ENCODE measurements around the gene SH3PXD2B. TPM values are rescaled to one million over a fixed set of nuclear protein-coding genes. Genes with fewer than 3 reads are reported as not detected.

The SH3PXD2B gene
- total and polyA plus RNA-seq, 7 experiments from 2014 or later: 0.15 to 1.1 (median 0.28) TPM; not detected in 1

DNA sequence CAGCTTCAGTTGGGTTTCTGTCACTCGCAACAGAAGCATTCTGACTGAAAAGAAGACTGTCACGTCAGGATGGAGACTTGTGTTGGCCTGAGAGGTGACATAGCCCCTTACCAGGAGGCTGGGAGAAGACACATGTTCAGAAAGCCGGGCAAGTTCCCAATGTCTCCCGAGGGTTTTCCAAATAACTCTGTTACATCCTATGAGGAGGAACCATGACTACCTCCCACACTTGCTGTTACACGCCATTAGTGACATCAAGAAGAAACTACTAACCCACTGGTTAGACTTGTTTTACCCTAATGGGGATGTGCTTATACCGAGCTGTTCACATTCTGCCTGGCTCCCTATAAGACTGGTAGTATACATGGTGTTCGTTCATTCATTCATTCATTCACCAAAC lies 33.3 kb downstream of the SH3PXD2B start:
- H3K4me3 ChIP-seq (ENCODE audit: low read length): no peak overlapping the region
- H3K27me3 ChIP-seq (ENCODE audit: control insufficient read depth in 2 of 2, insufficient read depth in 2 of 2, low read length in 2 of 2): no peaks in the 10 kb centered on the region
- H3K27ac ChIP-seq (ENCODE audit: low read depth, low read length): no peak overlapping the region
- no peak for ATAC-seq
- no peak overlapping the region for H3K4me3 Mint-ChIP-seq
- CTCF ChIA-PET: no interaction called here
- peaks cover 0 to 18% (median 0%) of the 10 kb centered on the region in 5 donors for H3K27me3 Mint-ChIP-seq
- POLR2A ChIA-PET: no interaction called here
- no peaks in the 10 kb centered on the region for H3K9me3 ChIP-seq (ENCODE audit: control insufficient read depth in 2 of 3, low read length in 3 of 3)
- H3K36me3 ChIP-seq (ENCODE audit: control insufficient read depth in 2 of 3, insufficient read depth in 3 of 3, low read length in 3 of 3): no peaks in the 10 kb centered on the region
- no peak overlapping the region for H3K27ac Mint-ChIP-seq
- no peaks in the 10 kb centered on the region for H3K36me3 Mint-ChIP-seq
- intact Hi-C loops (cut with micrococcal nuclease): no loop called here
- H3K9me3 Mint-ChIP-seq: no peaks in the 10 kb centered on the region
- DNase-seq: no peak
- H3K4me1 Mint-ChIP-seq: peaks cover 0 to 3% (median 0%) of the 10 kb centered on the region in 7 donors
- H3K4me1 ChIP-seq (ENCODE audit: control insufficient read depth in 2 of 2, insufficient read depth in 2 of 2, low read length in 2 of 2): no peaks in the 10 kb centered on the region

DNA sequence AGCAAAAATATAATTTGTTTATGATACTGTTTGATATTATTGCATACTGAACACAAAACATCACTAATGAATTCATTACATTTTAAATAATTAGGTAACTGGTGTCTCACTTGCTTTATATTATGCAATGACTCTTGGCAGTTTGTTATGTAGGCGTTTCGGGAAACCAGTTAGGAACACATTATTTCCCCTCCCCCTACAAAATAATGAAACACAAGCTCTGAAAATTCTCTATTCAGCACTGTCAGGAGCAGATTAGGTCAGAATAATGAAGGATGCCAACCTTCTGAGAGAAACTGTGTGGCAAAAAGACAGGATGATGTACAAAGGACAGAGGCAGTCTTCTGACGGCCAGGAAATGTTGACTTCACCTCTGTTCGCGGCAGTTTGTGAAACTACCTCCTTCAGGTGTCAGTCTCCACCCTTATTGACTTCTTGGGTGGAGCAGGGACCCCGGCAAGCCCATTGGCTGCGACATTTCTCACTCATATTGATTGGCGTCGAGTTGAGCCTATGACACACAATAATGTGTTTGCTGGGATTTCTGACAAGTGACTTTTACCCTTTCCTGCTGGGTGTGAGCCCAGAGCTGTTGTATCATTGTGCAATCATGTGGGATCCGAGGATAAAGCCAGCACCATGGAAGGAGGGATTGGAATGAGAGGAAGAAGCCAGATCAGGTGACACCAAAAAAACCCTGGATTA lies 33.9 kb downstream of the SH3PXD2B start:
- Mint-ChIP-seq H3K4me1 (peaks cover 0 to 3% (median 0%) of the 10 kb centered on the region in 7 donors), H3K4me3 (no peak overlapping the region), H3K27me3 (peaks cover 0 to 13% (median 0%) of the 10 kb centered on the region in 5 donors), H3K9me3 (no peaks in the 10 kb centered on the region), H3K27ac (no peak overlapping the region), H3K36me3 (no peaks in the 10 kb centered on the region)
- DNase-seq: no peak
- no peaks in the 10 kb centered on the region for H3K9me3 ChIP-seq (ENCODE audit: control insufficient read depth in 2 of 3, low read length in 3 of 3)
- no peaks in the 10 kb centered on the region for H3K4me1 ChIP-seq (ENCODE audit: control insufficient read depth in 2 of 2, insufficient read depth in 2 of 2, low read length in 2 of 2)
- no peak overlapping the region for H3K4me3 ChIP-seq (ENCODE audit: low read length)
- no peaks in the 10 kb centered on the region for H3K27me3 ChIP-seq (ENCODE audit: control insufficient read depth in 2 of 2, insufficient read depth in 2 of 2, low read length in 2 of 2)
- ChIA-PET CTCF (no interaction called here), POLR2A (no interaction called here)
- no peak for ATAC-seq
- intact Hi-C loops (cut with micrococcal nuclease): no loop called here
- H3K27ac ChIP-seq (ENCODE audit: low read depth, low read length): no peak overlapping the region
- H3K36me3 ChIP-seq (ENCODE audit: control insufficient read depth in 2 of 3, insufficient read depth in 3 of 3, low read length in 3 of 3): no peaks in the 10 kb centered on the region

DNA sequence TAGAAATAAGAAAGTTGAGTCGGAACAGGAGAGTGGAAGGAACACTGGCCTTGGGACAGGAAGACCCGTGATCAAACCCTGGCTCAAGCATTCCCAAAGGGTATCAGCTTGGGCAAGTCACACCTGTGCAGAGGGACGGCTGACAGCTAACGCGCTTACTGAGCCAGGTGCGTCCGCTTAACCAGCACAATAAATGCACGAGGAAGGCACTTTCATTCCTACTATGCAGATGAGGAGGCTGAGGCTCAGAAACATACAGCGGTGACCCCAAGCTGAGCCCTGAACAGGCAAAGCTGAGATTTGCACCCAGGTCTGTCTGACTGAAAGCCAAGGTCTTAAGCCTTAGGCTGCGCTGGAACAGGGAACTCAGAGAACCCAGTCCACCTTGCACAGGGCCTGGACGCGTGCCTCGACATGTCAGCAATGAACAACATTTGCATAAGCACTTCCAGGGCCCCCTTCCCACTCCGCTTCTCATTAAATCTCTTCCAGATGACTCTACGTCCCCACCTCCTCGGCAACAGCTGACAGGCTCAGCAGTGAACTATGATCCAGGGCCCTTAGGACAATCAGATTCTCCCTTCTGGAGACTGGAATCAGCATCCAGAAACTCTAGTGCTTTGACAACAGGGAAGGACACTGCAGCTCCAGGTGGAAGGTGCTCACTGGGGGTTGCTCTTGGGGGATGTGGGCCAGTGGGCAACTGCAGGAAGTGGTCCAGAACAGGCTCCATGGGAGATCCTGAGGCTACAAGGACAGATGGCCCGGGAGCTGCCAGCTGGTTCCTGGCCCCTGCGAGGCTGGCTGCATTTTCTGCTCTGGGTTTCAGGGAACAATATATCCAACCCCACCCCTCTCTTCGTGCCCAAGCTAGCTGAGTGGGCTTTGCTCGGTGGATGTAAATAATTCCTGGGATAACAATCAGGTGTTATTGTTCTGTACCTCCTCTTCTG lies 35.2 kb downstream of the SH3PXD2B start:
- CTCF ChIA-PET: no interaction called here
- POLR2A ChIA-PET: no interaction called here
- H3K27ac ChIP-seq (ENCODE audit: low read depth, low read length): no peak overlapping the region
- ATAC-seq: no peak
- Mint-ChIP-seq H3K27me3 (peaks cover 0 to 8% (median 0%) of the 10 kb centered on the region in 5 donors), H3K36me3 (no peaks in the 10 kb centered on the region), H3K4me1 (no peaks in the 10 kb centered on the region), H3K9me3 (no peaks in the 10 kb centered on the region), H3K27ac (no peak overlapping the region), H3K4me3 (no peak overlapping the region)
- no peaks in the 10 kb centered on the region for H3K36me3 ChIP-seq (ENCODE audit: control insufficient read depth in 2 of 3, insufficient read depth in 3 of 3, low read length in 3 of 3)
- intact Hi-C loops (cut with micrococcal nuclease): no loop called here
- H3K4me1 ChIP-seq (ENCODE audit: control insufficient read depth in 2 of 2, insufficient read depth in 2 of 2, low read length in 2 of 2): no peaks in the 10 kb centered on the region
- no peak for DNase-seq
- H3K4me3 ChIP-seq (ENCODE audit: low read length): no peak overlapping the region
- H3K27me3 ChIP-seq (ENCODE audit: control insufficient read depth in 2 of 2, insufficient read depth in 2 of 2, low read length in 2 of 2): no peaks in the 10 kb centered on the region
- H3K9me3 ChIP-seq (ENCODE audit: control insufficient read depth in 2 of 3, low read length in 3 of 3): no peaks in the 10 kb centered on the region

DNA sequence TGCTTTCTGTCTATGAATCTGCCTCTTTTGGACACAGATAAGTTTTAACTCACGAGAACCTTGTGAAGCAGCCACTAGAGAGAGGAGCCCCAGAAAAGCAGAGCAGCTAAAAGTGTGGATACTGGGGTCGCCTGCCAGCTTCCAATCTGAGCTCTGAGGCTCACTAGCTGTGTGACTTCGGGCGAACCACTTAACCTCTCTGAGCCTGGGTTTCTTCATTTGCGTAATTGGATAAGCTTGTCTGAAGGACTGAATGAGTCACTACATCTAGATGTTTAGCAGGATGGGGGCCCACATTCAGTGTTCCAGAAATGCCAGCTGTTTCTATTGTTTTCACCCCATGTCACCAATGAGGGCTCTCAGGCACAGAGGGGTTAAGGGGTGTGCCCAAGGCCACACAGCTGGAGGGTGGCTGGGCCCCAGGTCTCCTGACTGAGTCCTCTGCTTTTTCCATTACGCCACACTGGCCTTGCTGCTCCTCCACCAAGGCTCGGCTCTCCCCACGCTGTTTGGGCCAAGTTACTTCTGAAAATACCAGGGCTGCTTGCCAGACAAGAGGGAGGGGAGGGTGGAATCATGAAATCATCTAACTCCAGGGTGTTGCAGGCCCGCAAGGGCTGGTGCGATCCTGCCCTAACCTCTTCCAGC lies 36.2 kb downstream of the SH3PXD2B start:
- ChIA-PET CTCF (no interaction called here), POLR2A (no interaction called here)
- Histone ChIP-seq H3K4me3 (ENCODE audit: low read length) (no peak overlapping the region), H3K27ac (ENCODE audit: low read depth, low read length) (no peak overlapping the region), H3K36me3 (ENCODE audit: control insufficient read depth in 2 of 3, insufficient read depth in 3 of 3, low read length in 3 of 3) (no peaks in the 10 kb centered on the region), H3K9me3 (ENCODE audit: control insufficient read depth in 2 of 3, low read length in 3 of 3) (no peaks in the 10 kb centered on the region), H3K4me1 (ENCODE audit: control insufficient read depth in 2 of 2, insufficient read depth in 2 of 2, low read length in 2 of 2) (no peaks in the 10 kb centered on the region), H3K27me3 (ENCODE audit: control insufficient read depth in 2 of 2, insufficient read depth in 2 of 2, low read length in 2 of 2) (no peaks in the 10 kb centered on the region)
- intact Hi-C loops (cut with micrococcal nuclease): no loop called here
- H3K9me3 Mint-ChIP-seq: no peaks in the 10 kb centered on the region
- peaks cover 0 to 11% (median 0%) of the 10 kb centered on the region in 5 donors for H3K27me3 Mint-ChIP-seq
- no peak overlapping the region for H3K4me3 Mint-ChIP-seq
- peaks cover 0 to 7% (median 0%) of the 10 kb centered on the region in 7 donors for H3K4me1 Mint-ChIP-seq
- ATAC-seq: peak; percentile 32
- H3K27ac Mint-ChIP-seq: no peak overlapping the region
- no peak for DNase-seq
- no peaks in the 10 kb centered on the region for H3K36me3 Mint-ChIP-seq

- no peaks in the 10 kb centered on the region for H3K27me3 ChIP-seq (ENCODE audit: control insufficient read depth in 2 of 2, insufficient read depth in 2 of 2, low read length in 2 of 2)
- intact Hi-C loops (cut with micrococcal nuclease): no loop called here
- no peak overlapping the region for H3K27ac Mint-ChIP-seq
- no peak overlapping the region for H3K4me3 Mint-ChIP-seq
- CTCF ChIA-PET: no interaction called here
- no peaks in the 10 kb centered on the region for H3K9me3 ChIP-seq (ENCODE audit: control insufficient read depth in 2 of 3, low read length in 3 of 3)
- peaks cover 0 to 14% (median 4%) of the 10 kb centered on the region in 7 donors for H3K4me1 Mint-ChIP-seq
- H3K36me3 ChIP-seq (ENCODE audit: control insufficient read depth in 2 of 3, insufficient read depth in 3 of 3, low read length in 3 of 3): no peaks in the 10 kb centered on the region
- DNase-seq: no peak
- H3K27ac ChIP-seq (ENCODE audit: low read depth, low read length): no peak overlapping the region
- H3K4me3 ChIP-seq (ENCODE audit: low read length): no peak overlapping the region
- POLR2A ChIA-PET: no interaction called here
- H3K36me3 Mint-ChIP-seq: no peaks in the 10 kb centered on the region
- no peak for ATAC-seq
- H3K9me3 Mint-ChIP-seq: no peaks in the 10 kb centered on the region
- peaks cover 0 to 16% (median 0%) of the 10 kb centered on the region in 5 donors for H3K27me3 Mint-ChIP-seq
- no peaks in the 10 kb centered on the region for H3K4me1 ChIP-seq (ENCODE audit: control insufficient read depth in 2 of 2, insufficient read depth in 2 of 2, low read length in 2 of 2)
These were observed 37.0 kb downstream of the SH3PXD2B start for GRCh38 chr5:172417130-172417841.

DNA sequence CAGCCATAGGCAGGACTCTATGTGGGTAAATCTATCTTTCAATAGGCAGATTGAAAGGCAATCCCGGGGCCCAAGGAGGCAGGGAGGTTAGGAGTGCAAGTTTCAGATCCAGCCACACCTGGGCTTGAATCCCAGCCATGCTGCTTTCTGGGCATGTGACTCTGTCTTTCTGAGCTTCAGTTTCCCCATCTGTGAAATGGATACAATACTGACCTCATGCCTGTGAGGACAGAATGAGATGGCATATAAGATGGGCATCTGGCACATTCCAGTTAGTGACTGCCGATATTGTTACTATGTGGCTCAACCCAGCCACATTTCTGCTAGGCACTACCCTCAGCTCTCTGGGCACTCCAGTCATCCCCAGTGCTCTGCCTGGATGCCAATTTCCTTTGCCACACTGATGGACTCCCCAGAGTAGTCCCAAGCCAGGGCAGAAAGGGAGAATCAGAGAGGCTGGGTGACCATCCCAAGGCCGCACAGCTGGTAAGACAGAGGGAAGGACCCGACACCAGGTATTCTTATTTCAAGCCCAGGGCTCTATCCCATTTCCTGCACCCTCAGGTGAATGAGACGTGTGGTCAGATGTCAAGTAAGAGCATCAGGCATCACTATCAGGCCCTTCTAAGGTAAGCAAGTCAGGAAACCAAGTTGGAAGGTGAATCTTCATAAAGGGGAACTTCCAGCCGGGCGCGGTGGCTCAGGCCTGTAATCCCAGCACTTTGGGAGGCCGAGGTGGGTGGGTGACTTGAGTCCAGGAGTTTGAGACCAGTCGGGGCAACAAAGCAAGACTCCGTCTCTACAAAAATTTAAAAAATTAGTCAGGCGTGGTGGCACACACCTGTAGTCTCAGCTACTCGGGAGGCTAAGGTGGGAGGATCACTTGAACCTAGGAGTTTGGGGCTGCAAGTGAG lies 38.7 kb downstream of the SH3PXD2B start:
- DNase-seq: no peak
- H3K9me3 ChIP-seq (ENCODE audit: control insufficient read depth in 2 of 3, low read length in 3 of 3): no peaks in the 10 kb centered on the region
- no peak overlapping the region for H3K4me3 ChIP-seq (ENCODE audit: low read length)
- no peaks in the 10 kb centered on the region for H3K36me3 Mint-ChIP-seq
- no peaks in the 10 kb centered on the region for H3K4me1 ChIP-seq (ENCODE audit: control insufficient read depth in 2 of 2, insufficient read depth in 2 of 2, low read length in 2 of 2)
- no peak for ATAC-seq
- ChIA-PET POLR2A (no interaction called here), CTCF (no interaction called here)
- intact Hi-C loops (cut with micrococcal nuclease): no loop called here
- H3K27ac ChIP-seq (ENCODE audit: low read depth, low read length): no peak overlapping the region
- no peak overlapping the region for H3K27ac Mint-ChIP-seq
- no peaks in the 10 kb centered on the region for H3K27me3 ChIP-seq (ENCODE audit: control insufficient read depth in 2 of 2, insufficient read depth in 2 of 2, low read length in 2 of 2)
- H3K9me3 Mint-ChIP-seq: no peaks in the 10 kb centered on the region
- peaks cover 0 to 16% (median 0%) of the 10 kb centered on the region in 5 donors for H3K27me3 Mint-ChIP-seq
- no peaks in the 10 kb centered on the region for H3K36me3 ChIP-seq (ENCODE audit: control insufficient read depth in 2 of 3, insufficient read depth in 3 of 3, low read length in 3 of 3)
- H3K4me3 Mint-ChIP-seq: no peak overlapping the region
- peaks cover 0 to 27% (median 4%) of the 10 kb centered on the region in 7 donors for H3K4me1 Mint-ChIP-seq
